ENCODE data around the gene CARD10. TPM values are rescaled to one million over a fixed set of nuclear protein-coding genes. Genes with fewer than 3 reads are reported as not detected.

The CARD10 gene
- polyA plus RNA-seq, 10 donors, result 8.8 to 19.1 (median 12.6) TPM

DNA sequence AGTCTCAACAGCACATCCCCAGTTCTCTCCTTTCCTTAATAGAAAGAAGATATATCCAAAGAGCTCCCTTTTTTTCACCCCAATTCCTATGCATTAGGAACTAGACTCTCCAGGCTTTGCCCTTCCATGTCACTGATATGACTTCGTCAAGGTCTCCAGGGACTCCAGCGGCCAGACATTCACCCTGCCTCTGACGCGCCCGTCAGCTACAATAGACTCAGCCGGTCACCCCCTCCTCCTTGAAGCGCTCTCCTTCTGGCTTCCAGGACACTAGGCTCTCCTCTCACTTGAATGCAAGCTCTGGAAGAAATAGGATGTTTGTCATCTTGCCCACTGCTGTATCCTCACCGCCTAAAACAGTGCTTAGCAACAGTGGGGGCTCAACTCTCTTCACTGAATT, 77.1 kb downstream of the CARD10 start:
- DNase-seq, result no peak

DNA sequence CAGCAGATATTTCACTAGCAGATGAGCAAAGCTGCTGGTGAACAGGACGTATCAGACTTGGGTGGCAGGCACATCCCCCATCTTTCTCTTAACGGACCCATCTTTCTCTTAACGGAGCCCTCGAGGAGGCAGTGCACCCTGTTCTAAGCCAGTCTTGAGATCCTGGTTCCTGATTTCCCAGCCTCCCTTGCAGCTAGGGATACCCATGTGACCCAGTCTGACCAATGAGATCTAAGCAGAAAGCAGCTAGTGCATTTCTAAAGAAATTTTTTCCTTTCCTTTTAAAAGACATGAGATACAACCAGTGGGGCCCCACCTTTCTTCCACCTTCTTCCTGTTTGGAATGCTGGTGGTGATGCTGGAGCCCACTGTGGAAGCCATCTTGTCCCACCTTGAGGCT, 78.3 kb downstream of the CARD10 start:
- DNase-seq, result no peak

Other genes with a start within 250 kb of the CARD10 start
- 1 to 10 TPM; 3.6 to 8.4 (median 6.1) TPM for gene CYTH4, start 236.9 kb downstream of the CARD10 start, polyA plus RNA-seq (ENCODE audit: insufficient read length in 10 of 10)
- gene ELFN2, start 91.9 kb downstream of the CARD10 start, polyA plus RNA-seq (ENCODE audit: insufficient read length in 10 of 10), result 1 to 10 TPM in 9 of 10 donors, under 1 TPM in 1; 0.70 to 3.3 (median 1.3) TPM
- gene MFNG, start 33.0 kb downstream of the CARD10 start, polyA plus RNA-seq (ENCODE audit: insufficient read length in 10 of 10), result 1 to 10 TPM; 4.2 to 9.6 (median 6.1) TPM
- gene CDC42EP1, start 41.1 kb upstream of the CARD10 start, polyA plus RNA-seq (ENCODE audit: insufficient read length in 10 of 10), result 10 to 100 TPM; 27.1 to 48.6 (median 36.9) TPM
- 1 to 10 TPM in 2 of 10 donors, under 1 TPM in 5, not detected in 3; 0.34 to 1.3 (median 0.50) TPM for gene LGALS2, start 60.7 kb upstream of the CARD10 start, polyA plus RNA-seq (ENCODE audit: insufficient read length in 10 of 10)
- gene GGA1, start 89.4 kb upstream of the CARD10 start, polyA plus RNA-seq (ENCODE audit: insufficient read length in 10 of 10), result 10 to 100 TPM; 27.6 to 49.1 (median 34.4) TPM
- 10 to 100 TPM in 6 of 10 donors, 1 to 10 TPM in 4; 5.9 to 13.3 (median 10.3) TPM for gene SH3BP1, start 120.3 kb upstream of the CARD10 start, polyA plus RNA-seq (ENCODE audit: insufficient read length in 10 of 10)
- gene PDXP, start 139.3 kb upstream of the CARD10 start, polyA plus RNA-seq (ENCODE audit: insufficient read length in 10 of 10), result 10 to 100 TPM; 14.7 to 19.0 (median 15.3) TPM
- 1,000 to 10,000 TPM; 1,423 to 2,007 (median 1,545) TPM for gene LGALS1, start 156.2 kb upstream of the CARD10 start, polyA plus RNA-seq (ENCODE audit: insufficient read length in 10 of 10)
- gene NOL12, start 166.9 kb upstream of the CARD10 start, polyA plus RNA-seq (ENCODE audit: insufficient read length in 10 of 10), result 10 to 100 TPM; 12.4 to 22.4 (median 13.9) TPM
- 10 to 100 TPM; 33.4 to 61.8 (median 43.9) TPM for gene TRIOBP, start 177.6 kb upstream of the CARD10 start, polyA plus RNA-seq (ENCODE audit: insufficient read length in 10 of 10)

All from muscle of back (tissue), 11 donors.